GM12891 (cell line): ENCODE measurements around the gene C12orf57.

ENCODE experiments used
- PAX5 ChIP-seq: IDR thresholded peaks from 2 replicates; pipeline ENCODE4 v1.6.1; 2011; ENCODE audit warnings: low read length, moderate library complexity, mild to moderate bottlenecking; ENCODE audit not compliant: insufficient read depth, severe bottlenecking
- POLR2A ChIP-seq: IDR thresholded peaks from 2 replicates; pipeline ENCODE4 v1.6.1; 2011; ENCODE audit warnings: low read depth, low read length, control low read depth
- POLR2AphosphoS5 ChIP-seq: IDR thresholded peaks from 2 replicates; pipeline ENCODE4 v1.6.1; 2011; ENCODE audit warnings: low read depth, low read length, control low read depth
- POU2F2 ChIP-seq: IDR thresholded peaks from 2 replicates; pipeline ENCODE4 v1.6.1; 2011; ENCODE audit warnings: low read depth, mild to moderate bottlenecking, control low read depth, low read length, moderate library complexity
- SPI1 ChIP-seq: IDR thresholded peaks from 2 replicates; pipeline ENCODE4 v1.6.1; 2011; ENCODE audit warnings: low read depth, low read length, control low read depth
- TAF1 ChIP-seq: IDR thresholded peaks from 2 replicates; pipeline ENCODE4 v1.6.1; 2011; ENCODE audit warnings: low read depth, low read length, control low read depth

- TF ChIP-seq POLR2A (no peak), POLR2AphosphoS5 (no peak), SPI1 (no peak), PAX5 (no peak), TAF1 (no peak), POU2F2 (no peak)
Measured at GRCh38 chr12:6932766-6933165, 11.1 kb upstream of the C12orf57 start.
